ENCODE data around the gene SPTB. TPM values are rescaled to one million over a fixed set of nuclear protein-coding genes. Genes with fewer than 3 reads are reported as not detected.

Gene SPTB
- total and polyA plus RNA-seq, 9 of the 15 experiments (the other 6 are each of a cell fraction or from before 2014, with no cell fraction given): 0.21 to 45.9 (median 11.7) TPM

- TF ChIP-seq TEAD1 (CRISPR knock-in tag; IDR thresholded peaks at IDR 0.05) (no peak; a peak in 1 of 4 replicates), FOXJ3 (CRISPR knock-in tag; IDR thresholded peaks at IDR 0.05) (no peak), RBM25 (IDR thresholded peaks at IDR 0.05; ENCODE audit: low read depth, low read length, severe bottlenecking) (no peak), TAF9B (IDR thresholded peaks at IDR 0.05; ENCODE audit: partially characterized antibody) (peak; percentile 68), ESRRA (IDR thresholded peaks at IDR 0.05; ENCODE audit: borderline replicate concordance, low read depth) (0 out of 2 replicates have a peak, but pooled peaks have one; percentile 44), ZNF24 (IDR thresholded peaks at IDR 0.05) (no peak), MXI1 (IDR thresholded peaks at IDR 0.05; ENCODE audit: low read depth, low read length) (peak; percentile 83), TRIM25 (IDR thresholded peaks at IDR 0.05; ENCODE audit: borderline replicate concordance) (no peak), NR0B1 (IDR thresholded peaks at IDR 0.05; ENCODE audit: partially characterized antibody) (no peak), CBFB (CRISPR knock-in tag; IDR thresholded peaks at IDR 0.05) (no peak), SAFB2 (IDR thresholded peaks at IDR 0.05; ENCODE audit: borderline replicate concordance, low read depth, low read length, severe bottlenecking) (no peak), ZNF766 (CRISPR knock-in tag; conservative IDR thresholded peaks at IDR 0.05) (no peak), FIP1L1 (IDR thresholded peaks at IDR 0.05; ENCODE audit: low read depth, low read length, poor library complexity, severe bottlenecking) (no peak), HBP1 (CRISPR knock-in tag; IDR thresholded peaks at IDR 0.05) (no peak), ZNF785 (CRISPR knock-in tag; IDR thresholded peaks at IDR 0.05) (no peak), MBD2 (IDR thresholded peaks at IDR 0.05; ENCODE audit: borderline replicate concordance, low read depth) (peak; percentile 35; the same call in 1 of the 2 replicates), KAT8 (IDR thresholded peaks at IDR 0.05; ENCODE audit: low read depth) (no peak), ZBTB1 (CRISPR knock-in tag; IDR thresholded peaks at IDR 0.05; ENCODE audit: borderline replicate concordance, low read depth) (no peak)
- TF ChIP-seq, protein P1, sequence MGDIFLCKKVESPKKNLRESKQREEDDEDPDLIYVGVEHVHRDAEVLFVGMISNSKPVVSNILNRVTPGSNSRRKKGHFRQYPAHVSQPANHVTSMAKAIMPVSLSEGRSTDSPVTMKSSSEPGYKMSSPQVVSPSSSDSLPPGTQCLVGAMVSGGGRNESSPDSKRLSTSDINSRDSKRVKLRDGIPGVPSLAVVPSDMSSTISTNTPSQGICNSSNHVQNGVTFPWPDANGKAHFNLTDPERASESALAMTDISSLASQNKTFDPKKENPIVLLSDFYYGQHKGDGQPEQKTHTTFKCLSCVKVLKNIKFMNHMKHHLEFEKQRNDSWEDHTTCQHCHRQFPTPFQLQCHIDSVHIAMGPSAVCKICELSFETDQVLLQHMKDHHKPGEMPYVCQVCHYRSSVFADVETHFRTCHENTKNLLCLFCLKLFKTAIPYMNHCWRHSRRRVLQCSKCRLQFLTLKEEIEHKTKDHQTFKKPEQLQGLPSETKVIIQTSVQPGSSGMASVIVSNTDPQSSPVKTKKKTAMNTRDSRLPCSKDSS (IDR thresholded peaks at IDR 0.05; ENCODE audit: low read depth, partially characterized antibody): no peak
- TF ChIP-seq, protein P2, sequence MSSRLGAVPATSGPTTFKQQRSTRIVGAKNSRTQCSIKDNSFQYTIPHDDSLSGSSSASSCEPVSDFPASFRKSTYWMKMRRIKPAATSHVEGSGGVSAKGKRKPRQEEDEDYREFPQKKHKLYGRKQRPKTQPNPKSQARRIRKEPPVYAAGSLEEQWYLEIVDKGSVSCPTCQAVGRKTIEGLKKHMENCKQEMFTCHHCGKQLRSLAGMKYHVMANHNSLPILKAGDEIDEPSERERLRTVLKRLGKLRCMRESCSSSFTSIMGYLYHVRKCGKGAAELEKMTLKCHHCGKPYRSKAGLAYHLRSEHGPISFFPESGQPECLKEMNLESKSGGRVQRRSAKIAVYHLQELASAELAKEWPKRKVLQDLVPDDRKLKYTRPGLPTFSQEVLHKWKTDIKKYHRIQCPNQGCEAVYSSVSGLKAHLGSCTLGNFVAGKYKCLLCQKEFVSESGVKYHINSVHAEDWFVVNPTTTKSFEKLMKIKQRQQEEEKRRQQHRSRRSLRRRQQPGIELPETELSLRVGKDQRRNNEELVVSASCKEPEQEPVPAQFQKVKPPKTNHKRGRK (tag; IDR thresholded peaks at IDR 0.05): no peak
Measured at GRCh38 chr14:64914237-64915028, 34.7 kb upstream of the SPTB start, which contains the start of gene CHURC1 (continued).

Measured in K562 (cell line).